ENCODE measurements around the gene ANKRD55.

Gene ANKRD55

GRCh38 chr5:56064984-56065383 lies 168.1 kb downstream of the ANKRD55 start:
- Histone ChIP-seq H3K36me3 (no peaks in the 10 kb centered on the region), H3K4me3 (ENCODE audit: low read depth, low read length) (no peak overlapping the region), H3K27me3 (no peaks in the 10 kb centered on the region), H3K4me1 (no peaks in the 10 kb centered on the region), H3K9me3 (no peaks in the 10 kb centered on the region)
- DNase-seq, result no peak
- TF ChIP-seq CTCF (IDR thresholded peaks at IDR 0.05; ENCODE audit: low read depth, low read length), result no peak

- no peaks in the 10 kb centered on the region for H3K27me3 ChIP-seq
- no peak for DNase-seq
- TF ChIP-seq CTCF (IDR thresholded peaks at IDR 0.05; ENCODE audit: low read depth, low read length), result no peak
- no peak overlapping the region for H3K4me3 ChIP-seq (ENCODE audit: low read depth, low read length)
- no peaks in the 10 kb centered on the region for H3K4me1 ChIP-seq
- H3K9me3 ChIP-seq, result no peaks in the 10 kb centered on the region
- no peaks in the 10 kb centered on the region for H3K36me3 ChIP-seq
Observed at GRCh38 chr5:56060276-56061110, 172.6 kb downstream of the ANKRD55 start.

- no peaks in the 10 kb centered on the region for H3K27me3 ChIP-seq
- H3K4me1 ChIP-seq, result no peaks in the 10 kb centered on the region
- no peaks in the 10 kb centered on the region for H3K36me3 ChIP-seq
- no peak overlapping the region for H3K4me3 ChIP-seq (ENCODE audit: low read depth, low read length)
- TF ChIP-seq CTCF (IDR thresholded peaks at IDR 0.05; ENCODE audit: low read depth, low read length), result no peak
- DNase-seq, result no peak
- no peaks in the 10 kb centered on the region for H3K9me3 ChIP-seq
Observed at GRCh38 chr5:56059854-56060253, 173.3 kb downstream of the ANKRD55 start.

- H3K36me3 ChIP-seq, result no peaks in the 10 kb centered on the region
- no peak overlapping the region for H3K4me3 ChIP-seq (ENCODE audit: low read depth, low read length)
- TF ChIP-seq CTCF (IDR thresholded peaks at IDR 0.05; ENCODE audit: low read depth, low read length), result no peak
- no peaks in the 10 kb centered on the region for H3K9me3 ChIP-seq
- no peaks in the 10 kb centered on the region for H3K27me3 ChIP-seq
- no peaks in the 10 kb centered on the region for H3K4me1 ChIP-seq
- no peak for DNase-seq
Observed at GRCh38 chr5:56056875-56057274, 176.3 kb downstream of the ANKRD55 start.

- H3K4me1 ChIP-seq, result peaks cover under 1% of the 10 kb centered on the region; the same call in 1 of the 2 replicates
- DNase-seq, result no peak
Observed at GRCh38 chr5:56055859-56056258, 177.3 kb downstream of the ANKRD55 start.

More at GRCh38 chr5:56055859-56056258, 177.3 kb downstream of the ANKRD55 start:
- Histone ChIP-seq H3K4me3 (ENCODE audit: low read depth, low read length) (no peak overlapping the region), H3K36me3 (no peaks in the 10 kb centered on the region), H3K9me3 (no peaks in the 10 kb centered on the region), H3K27me3 (no peaks in the 10 kb centered on the region)
- TF ChIP-seq CTCF (IDR thresholded peaks at IDR 0.05; ENCODE audit: low read depth, low read length), result no peak

All from BE2C (cell line).